Testis (tissue), 3 donors: Measurements from ENCODE around the gene OR6Q1. TPM values are rescaled to one million over a fixed set of nuclear protein-coding genes. Genes with fewer than 3 reads are reported as not detected.

ENCODE experiments used
- DNase-seq: peaks from one replicate; pipeline ENCODE4 v3.0.0-alpha.2; 2019
- H3K27ac ChIP-seq, 2 donors: fragments of 200-600 bp; sonication (generic); one replicate each; pipeline ENCODE4 v1.5.1; 2019
- H3K27me3 ChIP-seq: fragments of 200-600 bp; sonication (generic); one replicate; pipeline ENCODE4 v1.5.1; 2019
- H3K36me3 ChIP-seq: fragments of 200-600 bp; sonication (generic); one replicate; pipeline ENCODE4 v1.5.1; 2017; ENCODE audit warnings: low read depth; ENCODE audit errors: missing control alignments
- H3K4me1 ChIP-seq: fragments of 200-600 bp; sonication (generic); one replicate; pipeline ENCODE4 v1.5.1; 2019
- H3K4me3 ChIP-seq, 2 donors: fragments of 200-600 bp; sonication (generic); one replicate each; pipeline ENCODE4 v1.5.1; 2017 to 2019
- H3K9me3 ChIP-seq: fragments of 200-600 bp; sonication (generic); one replicate; pipeline ENCODE4 v1.5.1; 2017
- CTCF ChIP-seq, 3 experiments: fragments of 450-650 bp in 2 of 3; fragments of 200-600 bp in 1 of 3; sonication (generic) in 1 of 3; IDR thresholded peaks; one replicate each; pipeline ENCODE4 v1.5.1; 2016 to 2019; ENCODE audit warnings: antibody characterized with exemption in 3 of 3, mild to moderate bottlenecking in 2 of 3, moderate library complexity in 1 of 3
- POLR2A ChIP-seq: fragments of 450-650 bp; IDR thresholded peaks from one replicate; pipeline ENCODE4 v1.6.1; 2017; ENCODE audit warnings: antibody characterized with exemption, mild to moderate bottlenecking, moderate library complexity
- WGBS, 2 donors: methylation state at CpG; one replicate each; pipeline ENCODE4 v1.1.5; 2018; 5-methylcytosine and 5-hydroxymethylcytosine counted together
- intact Hi-C: fragments of 100-400 bp; cut with DNase I; formaldehyde crosslinking; loops from one replicate; pipeline ENCODE4 v1.15.1; 2023; ENCODE audit warnings: low total_unique reads
- polyA plus RNA-seq: library from polyadenylated mRNA; stranded (reverse); fragments of 350-450 nt; fragmentation: Illumina TruSeq; extraction: RNeasy Lipid Tissue Mini Kit (QIAGEN cat#74804); gene quantifications from one replicate; pipeline ENCODE4 v1.2.3, GENCODE V29; 2014; ENCODE audit warnings: low read depth, low replicate concordance; ENCODE audit not compliant: insufficient read depth
- total RNA-seq, 2 donors: library from RNA; depleted of rRNA; stranded (reverse); fragments of >200 nt; gene quantifications; one replicate each; pipeline ENCODE4 v1.2.3, GENCODE V29; 2016

OR6Q1 gene
- total and polyA plus RNA-seq, 3 donors from 2014 or later, result 0.31 TPM; not detected in 2

GRCh38 chr11:58028687-58029411 is 1.9 kb upstream of the OR6Q1 start:
- no peaks in the 10 kb centered on the region for H3K9me3 ChIP-seq
- no peak overlapping the region for H3K27ac ChIP-seq
- no peak for TF ChIP-seq POLR2A
- no peak for TF ChIP-seq CTCF (IDR thresholded peaks at IDR 0.05)
- no peak overlapping the region for H3K4me3 ChIP-seq
- H3K4me1 ChIP-seq, result peaks cover 14% of the 10 kb centered on the region
- intact Hi-C loops, result no loop called here
- H3K27me3 ChIP-seq, result no peaks in the 10 kb centered on the region
- H3K36me3 ChIP-seq, result no peaks in the 10 kb centered on the region
- WGBS, 2 donors, result 45 to 51% methylated on average over 5 to 6 of the region's 6 CpGs
- DNase-seq, result no peak

- intact Hi-C loops, result no loop called here
Measured at GRCh38 chr11:58034471-58034870, 3.7 kb downstream of the OR6Q1 start.

GRCh38 chr11:58039589-58039988 is 8.8 kb downstream of the OR6Q1 start:
- H3K4me3 ChIP-seq, result no peak overlapping the region
- TF ChIP-seq CTCF (IDR thresholded peaks at IDR 0.05), result no peak
- TF ChIP-seq POLR2A, result no peak
- no peaks in the 10 kb centered on the region for H3K27me3 ChIP-seq
- no peaks in the 10 kb centered on the region for H3K9me3 ChIP-seq
- DNase-seq, result no peak
- intact Hi-C loops, result no loop called here
- H3K4me1 ChIP-seq, result no peaks in the 10 kb centered on the region
- no peak overlapping the region for H3K27ac ChIP-seq
- H3K36me3 ChIP-seq, result no peaks in the 10 kb centered on the region

More at GRCh38 chr11:58034471-58034870, 3.7 kb downstream of the OR6Q1 start:
- Histone ChIP-seq H3K4me1 (no peaks in the 10 kb centered on the region), H3K36me3 (no peaks in the 10 kb centered on the region), H3K9me3 (no peaks in the 10 kb centered on the region), H3K4me3 (no peak overlapping the region), H3K27ac (no peak overlapping the region), H3K27me3 (no peaks in the 10 kb centered on the region)
- no peak for DNase-seq
- WGBS, 2 donors, result 71 to 77% methylated on average over 2 of the region's 2 CpGs
- TF ChIP-seq CTCF (IDR thresholded peaks at IDR 0.05), result no peak
- no peak for TF ChIP-seq POLR2A

GRCh38 chr11:58043379-58043778 is 12.6 kb downstream of the OR6Q1 start:
- no peak overlapping the region for H3K4me3 ChIP-seq
- H3K27ac ChIP-seq, result no peak overlapping the region
- H3K9me3 ChIP-seq, result no peaks in the 10 kb centered on the region
- H3K27me3 ChIP-seq, result no peaks in the 10 kb centered on the region
- WGBS, 2 donors, result 84 to 87% methylated on average over 2 of the region's 2 CpGs
- no peak for DNase-seq
- intact Hi-C loops, result no loop called here
- no peaks in the 10 kb centered on the region for H3K36me3 ChIP-seq
- no peak for TF ChIP-seq CTCF (IDR thresholded peaks at IDR 0.05)
- TF ChIP-seq POLR2A, result no peak
- H3K4me1 ChIP-seq, result no peaks in the 10 kb centered on the region

GRCh38 chr11:58046231-58046630 is 15.5 kb downstream of the OR6Q1 start:
- TF ChIP-seq CTCF (IDR thresholded peaks at IDR 0.05), result no peak
- TF ChIP-seq POLR2A, result no peak
- Histone ChIP-seq H3K27me3 (no peaks in the 10 kb centered on the region), H3K36me3 (no peaks in the 10 kb centered on the region), H3K9me3 (no peaks in the 10 kb centered on the region), H3K4me1 (no peaks in the 10 kb centered on the region), H3K4me3 (no peak overlapping the region), H3K27ac (no peak overlapping the region)
- 56 to 70% methylated on average over 3 of the region's 3 CpGs for WGBS, 2 donors
- no peak for DNase-seq
- intact Hi-C loops, result no loop called here
